AG10803 (cell line): ENCODE measurements around the gene SCN10A.

Source experiments
- DNase-seq: peaks from one replicate; pipeline ENCODE4 v3.0.0; 2010; ENCODE audit warnings: low read depth
- H3K4me3 ChIP-seq: 2 replicates; pipeline ENCODE4 v1.5.1; 2011; ENCODE audit warnings: mild to moderate bottlenecking, low read length, control low read depth
- TF ChIP-seq, protein P1 (sequence below): conservative IDR thresholded peaks from 2 replicates; pipeline ENCODE4 v1.5.1; 2011; ENCODE audit warnings: mild to moderate bottlenecking, low read length, control low read depth, inconsistent platforms

The SCN10A gene

DNA sequence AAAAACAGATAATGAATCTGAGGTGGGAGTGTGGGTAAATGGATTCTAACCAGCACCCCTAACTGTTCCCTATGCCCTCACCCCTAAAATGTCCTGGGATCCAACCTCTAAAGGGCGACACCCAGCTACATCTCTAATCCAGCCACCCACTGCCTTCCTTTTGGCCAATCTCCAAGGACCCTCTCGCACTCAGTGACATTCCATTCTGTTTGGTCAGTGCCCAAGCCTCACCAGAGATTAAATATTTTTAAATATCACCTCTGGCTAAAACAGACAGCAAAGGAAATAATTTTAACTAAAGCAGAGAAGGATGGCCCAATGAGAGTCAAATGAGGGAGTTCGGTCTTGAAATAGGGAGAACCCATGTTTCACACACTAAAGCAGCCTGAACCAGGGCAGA lies 19.9 kb upstream of the SCN10A start:
- H3K4me3 ChIP-seq = no peak overlapping the region
- TF ChIP-seq, protein P1, sequence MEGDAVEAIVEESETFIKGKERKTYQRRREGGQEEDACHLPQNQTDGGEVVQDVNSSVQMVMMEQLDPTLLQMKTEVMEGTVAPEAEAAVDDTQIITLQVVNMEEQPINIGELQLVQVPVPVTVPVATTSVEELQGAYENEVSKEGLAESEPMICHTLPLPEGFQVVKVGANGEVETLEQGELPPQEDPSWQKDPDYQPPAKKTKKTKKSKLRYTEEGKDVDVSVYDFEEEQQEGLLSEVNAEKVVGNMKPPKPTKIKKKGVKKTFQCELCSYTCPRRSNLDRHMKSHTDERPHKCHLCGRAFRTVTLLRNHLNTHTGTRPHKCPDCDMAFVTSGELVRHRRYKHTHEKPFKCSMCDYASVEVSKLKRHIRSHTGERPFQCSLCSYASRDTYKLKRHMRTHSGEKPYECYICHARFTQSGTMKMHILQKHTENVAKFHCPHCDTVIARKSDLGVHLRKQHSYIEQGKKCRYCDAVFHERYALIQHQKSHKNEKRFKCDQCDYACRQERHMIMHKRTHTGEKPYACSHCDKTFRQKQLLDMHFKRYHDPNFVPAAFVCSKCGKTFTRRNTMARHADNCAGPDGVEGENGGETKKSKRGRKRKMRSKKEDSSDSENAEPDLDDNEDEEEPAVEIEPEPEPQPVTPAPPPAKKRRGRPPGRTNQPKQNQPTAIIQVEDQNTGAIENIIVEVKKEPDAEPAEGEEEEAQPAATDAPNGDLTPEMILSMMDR = no peak
- no peak for DNase-seq

DNA sequence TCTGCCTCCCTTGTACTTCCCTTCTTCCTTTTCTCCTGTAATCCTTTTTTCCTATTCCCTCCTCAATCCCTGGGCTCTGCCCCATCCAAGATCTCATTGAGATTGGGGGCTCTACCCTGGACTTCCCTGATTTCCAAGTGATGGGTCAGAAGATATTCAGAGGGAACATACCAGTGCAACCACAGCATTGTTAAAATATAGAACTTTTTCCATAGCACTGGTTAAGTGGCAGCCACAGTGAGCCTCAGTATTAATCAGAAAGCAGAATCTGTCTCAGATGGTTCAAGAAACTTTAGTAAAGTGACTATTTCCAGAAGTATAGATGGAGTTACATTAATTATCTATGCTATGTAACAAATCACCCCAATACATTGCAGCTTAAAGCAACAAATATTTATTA lies 18.7 kb upstream of the SCN10A start:
- TF ChIP-seq, protein P1 = no peak
- H3K4me3 ChIP-seq = no peak overlapping the region
- DNase-seq = peak; percentile 9

DNA sequence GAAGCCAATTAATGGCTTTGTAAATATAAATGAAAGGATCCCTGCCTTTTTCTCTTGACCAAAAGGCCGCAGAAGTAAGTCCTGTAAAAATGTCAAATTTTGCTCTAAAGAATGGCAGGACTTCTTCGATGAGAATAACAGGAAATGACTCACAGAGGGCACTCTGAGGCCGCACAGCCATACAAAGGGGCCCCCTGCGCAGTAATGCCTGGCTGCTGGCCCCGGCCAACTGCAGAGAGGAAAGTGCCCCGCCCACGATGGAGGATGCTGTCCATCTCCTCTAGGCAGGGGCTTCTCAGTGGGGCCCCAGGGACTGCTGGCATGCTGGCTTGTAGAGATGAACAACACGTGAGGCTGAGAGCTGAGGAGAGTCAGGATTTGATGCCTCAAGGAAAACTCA lies 18.1 kb upstream of the SCN10A start:
- H3K4me3 ChIP-seq = no peak overlapping the region
- DNase-seq = peak; percentile 79
- TF ChIP-seq, protein P1 = no peak

DNA sequence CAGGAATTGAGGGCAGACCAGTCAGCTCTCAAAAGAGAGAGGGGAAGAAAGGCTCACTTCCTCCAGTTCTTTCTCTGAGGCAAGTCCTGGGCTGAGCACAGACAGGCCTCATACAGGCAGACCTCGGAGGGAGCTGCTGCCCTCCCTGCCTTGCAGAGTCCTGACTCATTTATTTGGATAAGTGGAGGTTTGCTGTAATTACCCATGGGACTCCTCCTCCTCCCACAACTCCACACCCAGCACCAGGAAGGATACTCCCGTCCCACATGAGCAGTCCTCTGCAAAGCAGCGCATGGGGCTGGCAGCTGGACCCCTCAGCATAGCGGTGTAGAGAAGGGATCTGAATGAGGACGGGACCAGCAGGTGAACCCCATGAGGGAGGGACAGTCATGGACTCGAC lies 13.4 kb upstream of the SCN10A start:
- H3K4me3 ChIP-seq = no peak overlapping the region
- DNase-seq = peak; percentile 79
- TF ChIP-seq, protein P1 = no peak

DNA sequence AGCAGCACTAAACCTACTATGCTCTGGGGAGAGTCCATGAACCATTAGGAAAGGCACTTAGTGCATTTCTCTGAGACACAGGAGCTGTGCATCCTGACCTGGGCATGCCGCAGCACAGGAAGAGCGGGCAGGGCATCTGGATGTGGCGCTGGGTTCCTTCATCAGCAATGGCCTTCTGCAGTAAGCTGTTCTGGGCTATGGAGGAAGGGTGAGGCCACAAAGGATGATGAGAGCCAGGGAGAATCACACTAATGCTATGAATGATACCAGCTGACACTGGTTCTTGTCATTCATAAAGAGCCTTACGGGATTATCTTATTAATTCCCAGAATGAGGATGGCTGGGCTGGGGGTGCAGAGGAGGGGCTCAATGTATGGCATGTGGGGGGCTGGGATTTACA lies 12.7 kb upstream of the SCN10A start:
- TF ChIP-seq, protein P1 = no peak
- H3K4me3 ChIP-seq = no peak overlapping the region
- no peak for DNase-seq

DNA sequence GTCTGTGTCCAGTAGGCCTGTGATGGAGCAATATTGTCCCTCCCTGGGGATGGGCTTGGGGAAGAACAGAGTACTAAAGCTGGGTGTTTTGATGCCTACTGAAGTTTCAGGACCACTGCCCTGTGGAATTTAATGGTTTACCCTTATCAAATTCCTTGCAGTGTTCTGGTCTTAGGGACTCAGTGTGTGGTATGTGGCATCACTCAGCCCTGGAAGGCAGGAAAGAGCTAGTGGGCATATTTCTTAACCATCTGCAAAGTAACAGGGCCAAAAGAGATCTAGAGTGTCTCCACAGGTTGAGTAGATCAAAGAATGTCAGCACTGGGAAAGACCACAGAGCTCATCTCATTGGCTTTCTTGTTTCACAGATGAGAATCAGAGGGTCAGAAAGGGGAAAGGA lies 11.8 kb upstream of the SCN10A start:
- no peak overlapping the region for H3K4me3 ChIP-seq
- no peak for DNase-seq
- TF ChIP-seq, protein P1 = no peak

DNA sequence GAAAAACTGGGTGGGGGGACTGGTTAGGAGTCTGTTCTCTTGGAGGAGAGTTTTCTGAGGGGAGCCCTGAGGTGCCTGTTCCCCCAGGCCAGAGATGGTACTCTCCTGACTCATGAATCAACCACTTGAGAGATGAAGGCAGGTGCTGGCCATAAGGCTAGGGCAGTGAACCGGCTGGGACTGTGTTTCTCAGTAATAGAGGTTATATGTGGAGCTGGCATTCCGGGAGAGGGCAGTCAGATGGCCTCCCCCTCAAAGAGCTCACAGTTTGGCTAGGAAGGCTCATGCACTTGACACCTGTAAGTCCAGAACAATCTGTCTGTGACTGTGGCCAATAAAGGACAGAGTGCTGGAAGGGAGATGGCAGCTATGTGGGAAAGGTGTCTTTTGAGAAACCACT lies 10.0 kb upstream of the SCN10A start:
- no peak overlapping the region for H3K4me3 ChIP-seq
- TF ChIP-seq, protein P1 = no peak
- DNase-seq = no peak
